HG02571 (cell line): ENCODE results near the gene DTX3.
"Not testable (repeated sequence)": the region's sequence is repeated elsewhere in the genome, so short reads cannot be mapped to it uniquely, and the experiment has no call there.

ENCODE experiments used
- ATAC-seq: cut with Tn5 transposase; IDR thresholded peaks from one replicate; pipeline ENCODE4 v1.9.1; 2021; ENCODE audit warnings: mild to moderate bottlenecking, moderate library complexity; ENCODE audit not compliant: unreplicated experiment

The DTX3 gene

DNA sequence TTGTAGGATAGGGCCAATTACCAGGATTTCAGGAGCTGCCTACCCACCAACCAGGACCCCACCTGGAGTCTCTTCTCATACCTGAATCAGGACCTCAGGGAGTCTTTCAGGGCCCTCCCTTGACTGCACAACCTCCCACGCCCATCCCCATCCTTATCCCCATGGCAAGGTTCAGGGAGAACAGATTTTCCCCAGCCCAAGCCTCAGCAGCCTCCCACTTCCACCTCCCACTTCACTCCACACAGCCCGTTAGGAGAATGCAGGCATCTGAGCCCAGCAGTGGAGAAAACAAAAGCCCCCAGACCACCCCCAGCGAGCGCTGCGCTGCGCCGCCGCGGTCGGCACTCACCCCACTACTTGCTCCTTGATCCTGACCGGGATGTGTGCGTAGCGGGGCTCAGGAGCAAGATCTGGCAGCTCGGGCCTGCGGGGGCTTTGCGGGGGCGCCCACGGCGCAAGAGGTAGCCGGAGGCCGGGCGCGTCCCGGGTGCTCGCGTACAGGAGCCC is 27.0 kb downstream of the DTX3 start:
- no peak for ATAC-seq

DNA sequence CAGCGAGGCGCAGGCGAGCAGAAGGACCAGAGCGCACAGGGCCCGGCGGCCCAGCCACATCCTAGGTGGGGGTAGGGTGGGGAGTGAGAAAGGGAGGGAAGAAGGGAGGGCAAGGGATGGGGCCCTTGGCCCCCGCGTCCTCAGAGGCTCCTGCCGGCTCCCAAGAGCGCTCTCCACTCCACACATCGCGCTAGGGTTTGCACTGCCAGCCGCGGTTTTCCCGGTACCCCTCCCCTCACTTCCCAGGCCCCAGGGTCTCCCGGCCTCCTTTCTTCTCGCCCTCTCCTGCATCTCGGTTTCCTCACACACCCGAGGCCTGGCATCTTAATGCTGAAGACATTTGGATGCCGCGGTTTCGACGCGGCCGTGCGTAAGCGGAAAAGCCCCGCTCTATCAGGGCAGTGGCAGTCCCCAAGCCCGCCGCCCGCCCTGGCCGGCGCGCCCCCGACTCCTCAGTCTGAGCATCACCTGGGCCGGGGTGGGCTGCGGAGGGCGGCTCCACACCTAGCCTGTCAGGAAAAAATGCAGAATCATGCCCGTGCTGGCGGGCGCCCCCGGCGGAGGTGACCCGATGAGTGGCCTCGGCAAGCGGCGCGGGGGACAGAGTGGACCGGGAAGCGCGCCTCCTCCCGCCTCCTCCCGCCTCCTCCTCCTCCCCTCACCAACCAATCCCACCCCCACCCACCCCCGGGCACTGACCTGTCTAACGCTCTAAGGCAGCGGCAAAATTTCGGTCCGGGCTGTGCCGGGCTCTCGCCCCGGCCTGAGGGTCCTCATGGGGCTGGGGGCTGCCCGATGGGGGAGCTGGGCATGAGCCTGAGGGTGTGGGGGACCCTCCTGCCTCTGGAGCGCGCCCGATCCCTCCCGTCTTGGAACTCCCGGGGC is 27.7 kb downstream of the DTX3 start:
- ATAC-seq, result no peak

GRCh38 chr12:57632958-57633840 is 28.6 kb downstream of the DTX3 start, which contains the start of gene B4GALNT1:
TSS of gene B4GALNT1 (minus strand) at chr12:57633201. CDS start at chr12:57632132, 1,069 bp downstream.
- ATAC-seq, result peak; percentile 75

DNA sequence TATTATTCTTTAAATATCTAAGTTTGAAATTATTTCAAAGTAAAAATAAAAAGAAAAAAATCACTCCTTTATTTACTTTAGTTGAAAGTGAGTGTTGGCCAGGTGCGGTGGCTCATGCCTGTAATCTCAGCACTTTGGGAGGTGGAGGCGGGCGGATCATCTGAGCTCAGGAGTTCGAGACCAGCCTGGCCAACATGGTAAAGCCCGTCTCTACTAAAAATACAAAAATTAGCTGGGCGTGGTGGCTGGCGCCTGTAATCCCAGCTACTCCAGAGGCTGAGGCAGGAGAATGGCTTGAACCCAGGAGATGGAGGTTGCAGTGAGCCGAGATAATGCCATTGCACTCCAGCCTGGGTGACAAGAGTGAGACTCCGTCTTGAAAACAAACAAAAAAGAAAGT is 32.1 kb downstream of the DTX3 start:
- not testable (repeated sequence) for ATAC-seq

DNA sequence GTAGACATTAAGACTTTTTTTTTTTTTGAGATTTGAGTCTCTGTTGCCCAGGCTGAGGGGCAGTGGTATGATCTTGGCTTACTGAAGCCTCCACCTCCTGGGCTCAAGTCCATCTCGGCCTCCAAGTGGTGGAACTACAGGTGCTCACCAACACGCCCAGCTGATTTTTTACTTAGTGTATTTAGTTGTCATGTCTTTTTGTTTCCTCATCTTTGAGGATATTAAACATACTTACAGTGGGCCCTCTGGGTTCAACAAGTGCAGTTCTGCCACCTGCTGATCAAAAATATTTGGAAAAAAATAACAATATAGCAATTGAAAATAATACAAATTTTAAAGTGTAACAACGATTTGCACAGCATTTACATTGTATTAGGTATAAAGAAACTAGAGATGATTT is 32.7 kb downstream of the DTX3 start:
- no peak for ATAC-seq

- ATAC-seq, result no peak
These were observed 33.5 kb downstream of the DTX3 start for GRCh38 chr12:57638096-57638495.

DNA sequence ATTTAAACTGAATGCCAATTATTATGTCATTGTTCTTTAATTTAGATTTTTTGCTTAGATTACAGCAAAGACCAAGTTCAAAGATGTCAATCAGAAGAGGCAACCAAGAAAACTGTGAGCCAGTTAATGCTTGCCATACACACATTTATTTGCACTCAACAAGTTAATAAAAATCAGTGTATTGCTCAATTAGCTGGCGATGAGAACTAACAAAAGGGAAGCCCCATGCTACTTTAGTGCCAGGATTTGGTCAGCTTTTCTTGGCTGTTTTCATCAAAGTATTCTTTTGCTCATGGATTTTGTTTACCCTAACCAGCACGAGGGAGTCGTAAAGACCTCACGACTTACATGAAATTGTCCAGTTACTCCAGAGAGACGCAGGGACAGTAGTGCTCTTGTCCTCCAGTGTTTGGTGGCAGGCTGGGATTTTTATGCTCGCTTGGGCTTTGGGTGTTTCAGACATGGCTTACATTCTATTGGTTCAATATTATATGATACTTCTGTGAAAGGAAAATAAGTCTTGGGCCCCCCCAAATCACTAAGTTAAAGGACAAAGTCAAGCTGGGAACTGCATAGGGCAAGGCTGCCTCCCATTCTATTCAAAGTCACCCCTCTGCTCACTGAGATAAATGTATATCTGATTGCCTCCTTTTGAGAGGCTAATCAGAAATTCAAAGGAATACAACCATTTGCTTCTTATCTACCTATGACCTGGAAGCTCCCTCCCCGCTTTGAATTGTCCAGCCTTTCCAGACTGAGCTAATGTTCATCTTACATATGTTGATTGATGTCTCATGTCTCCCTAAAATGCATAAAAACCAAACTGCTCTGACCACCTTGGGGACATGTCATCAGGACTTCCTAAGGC is 35.8 kb downstream of the DTX3 start:
- ATAC-seq, result no peak

GRCh38 chr12:57641699-57642442 is 37.2 kb downstream of the DTX3 start:
- no peak for ATAC-seq

GRCh38 chr12:57645990-57646658 is 41.5 kb downstream of the DTX3 start:
- ATAC-seq, result not testable (repeated sequence)

DNA sequence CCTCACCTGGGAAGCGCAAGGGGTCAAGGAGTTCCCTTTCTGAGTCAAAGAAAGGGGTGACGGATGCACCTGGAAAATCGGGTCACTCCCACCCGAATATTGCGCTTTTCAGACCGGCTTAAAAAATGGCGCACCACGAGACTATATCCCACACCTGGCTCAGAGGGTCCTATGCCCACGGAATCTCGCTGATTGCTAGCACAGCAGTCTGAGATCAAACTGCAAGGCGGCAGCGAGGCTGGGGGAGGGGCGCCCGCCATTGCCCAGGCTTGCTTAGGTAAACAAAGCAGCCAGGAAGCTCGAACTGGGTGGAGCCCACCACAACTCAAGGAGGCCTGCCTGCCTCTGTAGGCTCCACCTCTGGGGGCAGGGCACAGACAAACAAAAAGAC is 42.0 kb downstream of the DTX3 start:
- not testable (repeated sequence) for ATAC-seq

DNA sequence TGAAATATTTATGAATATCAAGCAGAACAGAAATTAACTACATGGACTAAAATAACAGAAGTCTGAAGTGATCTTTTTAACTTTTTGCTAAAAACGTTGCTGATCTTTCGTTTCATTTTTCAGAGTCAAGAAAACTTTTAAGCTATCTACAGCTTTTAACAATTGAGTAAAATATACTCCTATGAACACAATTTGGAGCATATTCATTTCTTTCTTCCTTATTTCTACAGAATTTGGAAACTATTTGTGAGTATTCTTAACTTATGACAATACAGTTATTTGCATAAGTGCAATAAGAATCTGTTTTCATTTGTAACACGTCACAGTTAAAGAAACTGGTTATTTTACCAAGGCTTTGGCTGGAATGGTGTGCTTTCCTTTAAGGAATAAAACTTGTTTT is 49.4 kb downstream of the DTX3 start:
- no peak for ATAC-seq

DNA sequence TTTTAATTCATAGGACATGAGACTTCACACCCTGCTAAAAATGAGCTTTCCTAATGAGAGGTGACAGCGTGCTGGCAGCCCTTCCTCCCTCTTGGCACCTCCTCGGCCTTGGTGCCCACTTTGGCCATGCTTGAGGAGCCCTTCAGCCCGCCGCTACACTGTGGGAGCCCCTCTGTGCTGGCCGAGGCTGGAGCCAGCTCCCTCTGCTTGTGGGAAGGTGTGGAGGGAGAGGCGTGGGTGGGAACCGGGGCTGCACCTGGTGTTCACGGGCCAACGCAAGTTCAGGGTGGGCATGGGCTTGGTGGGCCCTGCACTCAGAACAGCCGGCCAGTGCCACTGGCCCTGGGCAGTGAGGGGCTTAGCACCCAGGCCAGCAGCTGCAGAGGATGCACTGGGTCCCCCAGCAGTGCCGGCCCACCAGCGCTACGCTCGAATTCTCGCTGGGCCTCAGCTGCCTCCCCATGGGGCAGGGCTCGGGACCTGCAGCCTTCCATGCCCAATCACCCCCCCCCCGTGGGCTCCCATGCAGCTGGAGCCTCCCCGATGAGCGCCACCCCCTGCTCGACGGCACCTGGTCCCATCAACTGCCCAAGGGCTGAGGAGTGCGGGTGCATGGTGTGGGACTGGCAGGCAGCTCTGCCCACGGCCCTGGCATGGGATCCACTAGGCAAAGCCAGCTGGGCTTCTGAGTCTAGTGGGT is 51.1 kb downstream of the DTX3 start:
- no peak for ATAC-seq

DNA sequence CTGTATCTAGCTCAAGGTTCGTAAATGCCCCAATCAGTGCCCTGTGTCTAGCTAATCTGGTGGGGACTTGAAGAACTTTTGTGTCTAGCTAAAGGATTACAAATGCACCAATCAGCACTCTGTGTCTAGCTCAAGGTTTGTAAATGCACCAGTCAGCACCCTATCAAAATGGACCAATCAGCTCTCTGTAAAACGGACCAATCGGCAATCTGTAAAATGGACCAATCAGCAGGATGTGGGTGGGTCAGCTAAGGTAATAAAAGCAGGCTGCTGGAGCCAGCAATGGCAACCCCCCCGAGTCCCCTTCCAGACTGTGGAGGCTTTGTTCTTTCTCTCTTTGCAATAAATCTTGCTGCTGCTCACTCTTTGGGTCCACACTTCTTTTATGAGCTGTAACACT is 51.8 kb downstream of the DTX3 start:
- not testable (repeated sequence) for ATAC-seq

DNA sequence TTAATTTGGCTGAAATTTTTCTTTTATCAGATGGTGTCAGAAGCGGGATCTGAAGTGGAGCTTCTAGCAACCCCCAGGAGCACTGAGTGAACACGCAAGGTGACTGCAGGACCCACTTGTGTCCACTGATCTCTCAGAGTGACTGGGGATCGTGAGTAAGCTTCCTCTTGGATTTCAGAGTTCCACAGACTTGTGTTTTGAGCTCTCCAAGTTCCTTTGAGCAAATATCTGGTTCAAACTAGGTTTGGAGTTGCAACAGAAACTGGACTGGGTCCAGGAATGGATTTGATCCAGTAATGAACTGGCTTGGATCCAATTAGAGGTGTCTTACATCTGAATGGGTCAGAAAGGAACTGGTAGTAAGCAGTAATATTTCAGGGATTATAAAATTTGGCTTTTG is 53.1 kb downstream of the DTX3 start:
- ATAC-seq, result no peak

GRCh38 chr12:57658890-57659289 is 54.3 kb downstream of the DTX3 start:
- no peak for ATAC-seq
